K562 (cell line): Measurements from ENCODE around the gene TBC1D25. TPM values are rescaled to one million over a fixed set of nuclear protein-coding genes. Genes with fewer than 3 reads are reported as not detected.

Experiments used
- CBX8 ChIP-seq: fragments of 200-600 bp; sonication (generic); IDR thresholded peaks from 2 replicates; pipeline ENCODE4 v1.6.1; 2012; ENCODE audit warnings: borderline replicate concordance, mixed run types, low read depth, mild to moderate bottlenecking, moderate library complexity, mixed read lengths, low read length, control low read depth, inconsistent platforms; ENCODE audit not compliant: poor library complexity, severe bottlenecking; ENCODE audit errors: extremely low read depth
- CHD2 ChIP-seq: IDR thresholded peaks from 2 replicates; pipeline ENCODE4 v1.6.1; 2011; ENCODE audit warnings: low read depth, low read length
- CTCF ChIP-seq, 3 experiments: IDR thresholded peaks in 2 of 3; conservative IDR thresholded peaks in 1 of 3; 2 replicates each; pipeline ENCODE4 v1.5.1; 2011 to 2012; ENCODE audit warnings: low read length in 3 of 3, mild to moderate bottlenecking in 3 of 3, control low read depth in 2 of 3, improper control_type of control experiment in 1 of 3, inconsistent platforms in 1 of 3, low read depth in 1 of 3, mixed read lengths in 1 of 3, moderate library complexity in 1 of 3; ENCODE audit not compliant: insufficient read depth in 2 of 3
- ETS2 ChIP-seq: IDR thresholded peaks from 2 replicates; pipeline ENCODE4 v1.6.1; 2016; ENCODE audit warnings: borderline replicate concordance, missing genetic modification characterization, mild to moderate bottlenecking, moderate library complexity, missing compliant biosample characterization; ENCODE audit not compliant: poor library complexity, severe bottlenecking
- HNRNPH1 ChIP-seq: fragments of 200-400 bp; formaldehyde crosslinking; optimal IDR thresholded peaks from 2 replicates; pipeline ENCODE3; 2017; ENCODE audit warnings: low read depth, mild to moderate bottlenecking, low read length, moderate library complexity
- IRF1 ChIP-seq: sonication (generic); formaldehyde crosslinking; IDR thresholded peaks from 2 replicates; pipeline ENCODE4 v1.8.0; 2022; ENCODE audit warnings: missing genetic modification reagents, mild to moderate bottlenecking, borderline replicate concordance
- KDM4B ChIP-seq, 2 experiments: fragments of 450-650 bp in 1 of 2; sonication (generic) in 1 of 2; IDR thresholded peaks; 2 replicates each; pipeline ENCODE4 v1.6.1; 2016 to 2017; ENCODE audit warnings: borderline replicate concordance in 2 of 2, antibody characterized with exemption in 1 of 2, low read depth in 1 of 2, mild to moderate bottlenecking in 1 of 2
- NCOA1 ChIP-seq: fragments of 450-650 bp; IDR thresholded peaks from 2 replicates; pipeline ENCODE4 v1.6.1; 2016; ENCODE audit warnings: low read depth
- NFYB ChIP-seq: IDR thresholded peaks from 2 replicates; pipeline ENCODE4 v1.6.1; 2011; ENCODE audit warnings: mild to moderate bottlenecking, moderate library complexity; ENCODE audit not compliant: insufficient read length; ENCODE audit errors: extremely low read depth
- RBM14 ChIP-seq: fragments of 200-400 bp; formaldehyde crosslinking; IDR thresholded peaks from 2 replicates; pipeline ENCODE4 v1.6.1; 2018; ENCODE audit warnings: low read depth, mild to moderate bottlenecking, low read length, moderate library complexity, borderline replicate concordance; ENCODE audit not compliant: insufficient read depth
- SMARCC2 ChIP-seq: fragments of 450-650 bp; IDR thresholded peaks from 2 replicates; pipeline ENCODE4 v1.6.1; 2017; ENCODE audit warnings: antibody characterized with exemption, moderate library complexity, mild to moderate bottlenecking, low read depth
- SP2 ChIP-seq: IDR thresholded peaks from 2 replicates; pipeline ENCODE4 v1.6.1; 2011; ENCODE audit warnings: mild to moderate bottlenecking, low read depth, low read length, moderate library complexity; ENCODE audit not compliant: poor library complexity, severe bottlenecking; ENCODE audit errors: extremely low read depth
- TCF7L2 ChIP-seq: fragments of 150-350 bp; IDR thresholded peaks from 2 replicates; pipeline ENCODE4 v1.6.1; 2016; ENCODE audit warnings: low read depth, mild to moderate bottlenecking, low read length, moderate library complexity
- ZBTB17 ChIP-seq: fragments of 450-650 bp; formaldehyde crosslinking; IDR thresholded peaks from 2 replicates; pipeline ENCODE4 v1.4.0; 2020; ENCODE audit warnings: mild to moderate bottlenecking
- ZMIZ1 ChIP-seq, 2 experiments: fragments of 150-350 bp in 1 of 2; IDR thresholded peaks; 2 replicates each; pipeline ENCODE4 v1.6.1; 2012 to 2016; ENCODE audit warnings: low read depth in 2 of 2, low read length in 2 of 2, mild to moderate bottlenecking in 1 of 2, moderate library complexity in 1 of 2
- ZNF449 ChIP-seq: fragments of 250-450 bp; sonication (Bioruptor Pico); IDR thresholded peaks from 2 replicates; pipeline ENCODE4 v1.8.0; 2022; ENCODE audit warnings: moderate library complexity, mild to moderate bottlenecking, inconsistent platforms
- ZNF785 ChIP-seq: fragments of 250-450 bp; sonication (Bioruptor Pico); IDR thresholded peaks from 2 replicates; pipeline ENCODE4 v1.4.0; 2020; ENCODE audit warnings: mild to moderate bottlenecking
- ZSCAN29 ChIP-seq: fragments of 450-650 bp; IDR thresholded peaks from 2 replicates; pipeline ENCODE4 v1.6.1; 2017
- ZSCAN32 ChIP-seq: fragments of 450-650 bp; formaldehyde crosslinking; IDR thresholded peaks from 2 replicates; pipeline ENCODE4 v1.4.0; 2020; ENCODE audit warnings: mild to moderate bottlenecking, moderate library complexity
- polyA plus RNA-seq, 8 experiments: library from polyadenylated mRNA; depleted of rRNA in 4 of 8; stranded (reverse) in 5 of 8; unstranded in 3 of 8; fragments of >200 nt; fragmentation: Nextera tagmentation in 2 of 8; fragmentation: Illumina TruSeq in 1 of 8; extraction: Ambion mirVana in 2 of 8; extraction: Trizol in 1 of 8; gene quantifications; 2 replicates each; pipeline versions ENCODE4 v1.2.1 to v1.2.3, GENCODE V29; 2011 to 2014; ENCODE audit warnings: inconsistent platforms in 1 of 8, missing spikeins in 1 of 8
- total RNA-seq, 7 experiments: library from RNA; depleted of rRNA in 6 of 7; stranded (reverse); fragments of >200 nt in 6 of 7; fragmentation: Illumina TruSeq in 2 of 7; extraction: Trizol in 2 of 7; gene quantifications; 2 replicates each; pipeline versions ENCODE4 v1.2.1 to v1.2.3, GENCODE V29; 2011 to 2021; ENCODE audit warnings: low replicate concordance in 1 of 7

Gene TBC1D25
- total and polyA plus RNA-seq, 9 of the 15 experiments (the other 6 are each of a cell fraction or from before 2014, with no cell fraction given): 0.62 to 10.6 (median 3.9) TPM

GRCh38 chrX:48492293-48492910 is 47.1 kb upstream of the TBC1D25 start (continued):
- TF ChIP-seq IRF1 (CRISPR knock-in tag) (no peak), CTCF (IDR thresholded peaks at IDR 0.05 in 2 of 3, conservative IDR thresholded peaks at IDR 0.05 in 1 of 3; ENCODE audit: insufficient read depth in 2 of 3, low read depth in 1 of 3, low read length in 3 of 3) (no peak), ZSCAN32 (CRISPR knock-in tag) (no peak), NCOA1 (no peak), KDM4B (IDR thresholded peaks at IDR 0.05; ENCODE audit: borderline replicate concordance in 2 of 2, low read depth in 1 of 2) (no peak), ZNF785 (CRISPR knock-in tag) (no peak), SP2 (no peak), ZSCAN29 (no peak), ZNF449 (no peak), CBX8 (no peak), CHD2 (no peak), ZBTB17 (CRISPR knock-in tag) (no peak), NFYB (no peak), ZMIZ1 (IDR thresholded peaks at IDR 0.05; ENCODE audit: low read depth in 2 of 2, low read length in 2 of 2) (no peak), TCF7L2 (no peak), ETS2 (tag) (no peak), RBM14 (no peak), HNRNPH1 (no peak), SMARCC2 (no peak)
